H1 (cell line): ENCODE results near the gene CDH16. TPM values are rescaled to one million over a fixed set of nuclear protein-coding genes. Genes with fewer than 3 reads are reported as not detected.

Source experiments
- CTCF ChIA-PET: fragments of 300-600 bp; sonication (Branson Sonifier 250); formaldehyde crosslinking; loops from one replicate; lab custom pipeline; 2021; ENCODE audit not compliant: partially characterized antibody; lab: Charles Lee
- POLR2A ChIA-PET: fragments of 300-600 bp; sonication (Branson Sonifier 250); formaldehyde crosslinking; loops from one replicate; lab custom pipeline; 2021; ENCODE audit warnings: inconsistent platforms; ENCODE audit not compliant: partially characterized antibody; lab: Charles Lee
- DNase-seq, 2 experiments: peaks; one replicate each; pipeline versions ENCODE4 v3.0.0 to v3.0.0-alpha.2; 2010 to 2022; ENCODE audit warnings: low spot score in 2 of 2, low read depth in 1 of 2, mixed read lengths in 1 of 2
- FAIRE-seq: peaks from 2 replicates; lab custom pipeline; 2011; peaks lifted over from hg19 to GRCh38; lab: Jason Lieb, UNC
- H2AFZ ChIP-seq: 2 replicates; pipeline ENCODE4 v1.8.1; 2012; ENCODE audit warnings: low read length, inconsistent platforms
- H2AK5ac ChIP-seq: 2 replicates; pipeline ENCODE4 v1.6.1; 2013; ENCODE audit warnings: low read depth, low read length
- H2BK120ac ChIP-seq: replicated peaks from 2 replicates; pipeline ENCODE3; 2013; ENCODE audit warnings: low read depth, low read length, inconsistent platforms
- H2BK12ac ChIP-seq: 2 replicates; pipeline ENCODE4 v1.6.1; 2013; ENCODE audit warnings: low read depth, low read length
- H2BK15ac ChIP-seq: 2 replicates; pipeline ENCODE4 v1.6.1; 2013; ENCODE audit warnings: low read length
- H2BK20ac ChIP-seq: 2 replicates; pipeline ENCODE4 v1.6.1; 2013; ENCODE audit warnings: low read length
- H2BK5ac ChIP-seq: 2 replicates; pipeline ENCODE4 v1.6.1; 2013; ENCODE audit warnings: low read depth, low read length
- H3K14ac ChIP-seq: 2 replicates; pipeline ENCODE4 v1.6.1; 2013; ENCODE audit warnings: inconsistent platforms; ENCODE audit not compliant: insufficient read length
- H3K18ac ChIP-seq: 2 replicates; pipeline ENCODE4 v1.6.1; 2013; ENCODE audit warnings: low read length; ENCODE audit errors: extremely low read depth
- H3K23ac ChIP-seq: 2 replicates; pipeline ENCODE4 v1.6.1; 2013; ENCODE audit warnings: inconsistent platforms; ENCODE audit not compliant: insufficient read length
- H3K23me2 ChIP-seq: 2 replicates; pipeline ENCODE4 v1.6.1; 2013; ENCODE audit warnings: low read depth, low read length
- H3K27ac ChIP-seq: 2 replicates; pipeline ENCODE4 v1.6.1; 2011; ENCODE audit warnings: low read depth, low read length, inconsistent platforms
- H3K27me3 ChIP-seq, 4 experiments: replicated peaks in 1 of 4; 1 replicate in 1 of 4; 2 replicates in 3 of 4; pipeline versions ENCODE4 v1.6.1 to v1.8.1; 2011 to 2013; ENCODE audit warnings: low read length in 3 of 4, mild to moderate bottlenecking in 3 of 4, inconsistent platforms in 2 of 4, mixed read lengths in 2 of 4, moderate library complexity in 1 of 4; ENCODE audit not compliant: control insufficient read depth in 3 of 4, insufficient read depth in 3 of 4; ENCODE audit errors: extremely low read depth in 1 of 4
- H3K36me3 ChIP-seq, 4 experiments: 2 replicates each; pipeline versions ENCODE4 v1.6.1 to v1.8.1; 2011 to 2013; ENCODE audit warnings: mild to moderate bottlenecking in 4 of 4, low read length in 3 of 4, moderate library complexity in 2 of 4, control low read depth in 1 of 4, inconsistent platforms in 1 of 4; ENCODE audit not compliant: insufficient read depth in 4 of 4, control insufficient read depth in 2 of 4
- H3K4ac ChIP-seq: replicated peaks from 2 replicates; pipeline ENCODE3; 2013; ENCODE audit warnings: low read length, low read depth, mixed read lengths, inconsistent platforms; ENCODE audit not compliant: insufficient read length
- H3K4me1 ChIP-seq, 4 experiments: replicated peaks in 1 of 4; 1 replicate in 1 of 4; 2 replicates in 3 of 4; pipeline versions ENCODE4 v1.6.1 to v1.8.1; 2011 to 2013; ENCODE audit warnings: low read length in 3 of 4, inconsistent platforms in 2 of 4, mixed read lengths in 1 of 4; ENCODE audit not compliant: insufficient read depth in 4 of 4, control insufficient read depth in 3 of 4
- H3K4me2 ChIP-seq, 2 experiments: 2 replicates each; pipeline versions ENCODE4 v1.6.1 to v1.8.1; 2011 to 2013; ENCODE audit warnings: low read depth in 2 of 2, low read length in 2 of 2, control low read depth in 1 of 2, inconsistent platforms in 1 of 2, mild to moderate bottlenecking in 1 of 2; ENCODE audit not compliant: insufficient read depth in 1 of 2
- H3K4me3 ChIP-seq, 4 experiments: fragments of 200-600, 300-600 bp in 1 of 4; sonication (generic), shearing (Covaris generic), sonication (Bioruptor Twin) in 1 of 4; 2 replicates each; pipeline versions ENCODE4 v1.5.1 to v1.8.1; 2011 to 2016; ENCODE audit warnings: low read length in 4 of 4, low read depth in 3 of 4, control low read depth in 2 of 4, inconsistent platforms in 2 of 4, mild to moderate bottlenecking in 2 of 4, mixed read lengths in 1 of 4, moderate library complexity in 1 of 4; ENCODE audit not compliant: insufficient read depth in 2 of 4; ENCODE audit errors: extremely low read depth in 1 of 4
- H3K56ac ChIP-seq: replicated peaks from 2 replicates; pipeline ENCODE3; 2013; ENCODE audit warnings: low read depth, mild to moderate bottlenecking, mixed read lengths, low read length, inconsistent platforms; ENCODE audit not compliant: insufficient read length
- H3K79me1 ChIP-seq: 2 replicates; pipeline ENCODE4 v1.6.1; 2013; ENCODE audit warnings: low read depth, low read length, control low read depth
- H3K79me2 ChIP-seq, 2 experiments: 2 replicates each; pipeline versions ENCODE4 v1.6.1 to v1.8.1; 2012 to 2013; ENCODE audit warnings: low read length in 2 of 2, mild to moderate bottlenecking in 2 of 2, inconsistent platforms in 1 of 2; ENCODE audit not compliant: insufficient read depth in 2 of 2, control insufficient read depth in 1 of 2
- H3K9ac ChIP-seq, 4 experiments: replicated peaks in 1 of 4; 1 replicate in 1 of 4; 2 replicates in 3 of 4; pipeline versions ENCODE4 v1.6.1 to v1.8.1; 2011 to 2013; ENCODE audit warnings: low read depth in 3 of 4, low read length in 3 of 4, control low read depth in 2 of 4, mild to moderate bottlenecking in 2 of 4, moderate library complexity in 2 of 4, inconsistent platforms in 1 of 4; ENCODE audit errors: extremely low read depth in 1 of 4
- H3K9me3 ChIP-seq, 2 experiments: 2 replicates each; pipeline versions ENCODE4 v1.6.1 to v1.8.1; 2012 to 2013; ENCODE audit warnings: mild to moderate bottlenecking in 2 of 2, moderate library complexity in 2 of 2, control low read depth in 1 of 2, inconsistent platforms in 1 of 2, low read depth in 1 of 2, low read length in 1 of 2, mixed read lengths in 1 of 2; ENCODE audit not compliant: insufficient read depth in 2 of 2
- H4K20me1 ChIP-seq, 2 experiments: replicated peaks in 1 of 2; 2 replicates each; pipeline versions ENCODE3 to v1.8.1; 2011 to 2013; ENCODE audit warnings: inconsistent platforms in 2 of 2, low read length in 2 of 2, mild to moderate bottlenecking in 1 of 2; ENCODE audit not compliant: insufficient read depth in 2 of 2, control insufficient read depth in 1 of 2
- H4K5ac ChIP-seq: 2 replicates; pipeline ENCODE4 v1.6.1; 2013; ENCODE audit warnings: low read length, low read depth, mixed read lengths, inconsistent platforms; ENCODE audit not compliant: insufficient read length
- H4K8ac ChIP-seq: 2 replicates; pipeline ENCODE4 v1.8.0; 2013; ENCODE audit warnings: mild to moderate bottlenecking, moderate library complexity, low read length, inconsistent platforms; ENCODE audit not compliant: insufficient read depth; ENCODE audit errors: extremely low read depth
- H4K91ac ChIP-seq: replicated peaks from 2 replicates; pipeline ENCODE3; 2013; ENCODE audit warnings: low read length, mixed read lengths, inconsistent platforms; ENCODE audit not compliant: insufficient read length
- BACH1 ChIP-seq: IDR thresholded peaks from 2 replicates; pipeline ENCODE4 v1.6.1; 2012; ENCODE audit warnings: low read length, improper control_type of control experiment
- CBX8 ChIP-seq: fragments of 300-800, 300-1000 bp; sonication (generic); IDR thresholded peaks from 2 replicates; pipeline ENCODE4 v1.7.1; 2016; ENCODE audit warnings: low read depth, low read length, borderline replicate concordance
- CEBPB ChIP-seq: IDR thresholded peaks from 2 replicates; pipeline ENCODE4 v1.6.1; 2012; ENCODE audit warnings: low read depth, low read length
- FOSL1 ChIP-seq: IDR thresholded peaks from 2 replicates; pipeline ENCODE4 v1.6.1; 2011; ENCODE audit warnings: mild to moderate bottlenecking, low read depth, low read length, moderate library complexity; ENCODE audit not compliant: insufficient read depth
- JUND ChIP-seq: IDR thresholded peaks from 2 replicates; pipeline ENCODE4 v1.6.1; 2011; ENCODE audit warnings: mild to moderate bottlenecking, improper control_type of control experiment, low read length
- SP2 ChIP-seq: IDR thresholded peaks from 2 replicates; pipeline ENCODE4 v1.6.1; 2012; ENCODE audit warnings: mild to moderate bottlenecking, low read length, inconsistent platforms
- ZNF274 ChIP-seq: IDR thresholded peaks from 2 replicates; pipeline ENCODE4 v1.7.0; 2012; ENCODE audit warnings: low read length, borderline replicate concordance; ENCODE audit errors: extremely low read depth
- WGBS, 2 experiments: shearing (Covaris generic) in 1 of 2; methylation state at CpG; one replicate each; pipeline versions ENCODE4 v1.1.6 to v1.1.7; 2013 to 2015; ENCODE audit warnings: low lambda C conversion rate in 2 of 2, mixed read lengths in 2 of 2, inconsistent platforms in 1 of 2, low coverage in 1 of 2, missing lambda C conversion rate in 1 of 2; ENCODE audit not compliant: insufficient replicate concordance in 2 of 2, insufficient coverage in 1 of 2, insufficient read length in 1 of 2; ENCODE audit errors: extremely low coverage in 1 of 2, missing lambda C conversion rate in 1 of 2; 5-methylcytosine and 5-hydroxymethylcytosine counted together
- polyA plus RNA-seq, 7 experiments: library from polyadenylated mRNA; depleted of rRNA in 3 of 7; stranded (reverse) in 5 of 7; unstranded in 2 of 7; fragments of >200 nt in 5 of 7; fragments of 200-250 nt in 2 of 7; gene quantifications; 1 replicate in 5 of 7; 2 replicates in 1 of 7; 4 replicates in 1 of 7; pipeline versions ENCODE4 v1.2.1 to v1.2.3, GENCODE V29; 2011 to 2013; ENCODE audit warnings: missing spikeins in 2 of 7, mixed read lengths in 2 of 7
- total RNA-seq: library from RNA; stranded (reverse); fragmentation: NEBNext Ultra II Directional; extraction: Animal tissue kit (Norgen Biotek cat#: 25700); gene quantifications from 2 replicates; pipeline ENCODE4 v1.2.1, GENCODE V29; 2021

The CDH16 gene
- total and polyA plus RNA-seq, 2 of the 8 experiments (the other 6 are each of a cell fraction or from before 2014, with no cell fraction given) = not detected

DNA sequence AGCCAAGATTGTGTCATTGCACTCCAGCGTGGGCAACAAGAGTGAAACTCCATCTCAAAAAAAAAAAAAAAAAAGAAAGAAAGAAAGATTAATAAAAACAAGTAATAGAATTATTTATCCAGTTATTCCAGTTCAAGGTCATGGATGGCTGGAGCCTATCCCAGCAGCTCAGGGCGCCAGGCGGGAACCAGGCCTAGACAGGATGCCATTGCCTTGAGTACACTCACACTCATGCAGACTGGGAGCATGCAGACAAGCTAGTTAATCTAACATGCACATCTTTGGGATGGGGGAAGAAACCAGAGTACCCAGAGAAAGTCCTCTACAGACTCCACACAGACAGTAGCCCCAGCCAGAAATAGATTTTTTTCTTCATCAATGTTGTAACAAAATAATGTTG is 20.5 kb downstream of the CDH16 start:
- H4K20me1 ChIP-seq = peaks cover 4 to 9% of the 10 kb centered on the region in 2 experiments
- ChIA-PET CTCF (interaction anchor here (1.0 to 42.0 kb wide), 4 partner anchors 17 to 128 kb away, joined by 3 to 1009 read pairs (median 24); partner anchors contain the start of genes CDH16, CIAO2B and RRAD), POLR2A (interaction anchor here (1.3 kb wide), 2 partner anchors 20 to 30 kb away, joined by 3 read pairs; partner anchors contain the start of gene CDH16)
- no peaks in the 10 kb centered on the region for H3K23me2 ChIP-seq
- no peak overlapping the region for H3K4me3 ChIP-seq
- H2BK12ac ChIP-seq = no peak overlapping the region
- no peak overlapping the region for H2AFZ ChIP-seq
- no peak overlapping the region for H4K5ac ChIP-seq
- H2AK5ac ChIP-seq = no peak overlapping the region
- no peak overlapping the region for H2BK15ac ChIP-seq
- H4K91ac ChIP-seq = no peak overlapping the region
- H3K79me2 ChIP-seq = no peaks in the 10 kb centered on the region
- TF ChIP-seq CEBPB = no peak
- no peak for TF ChIP-seq BACH1
- no peak for TF ChIP-seq CBX8
- TF ChIP-seq ZNF274 = no peak
- no peak for TF ChIP-seq JUND
- TF ChIP-seq FOSL1 = no peak
- TF ChIP-seq SP2 = no peak
- H2BK5ac ChIP-seq = no peak overlapping the region
- peaks cover 0 to 6% (median 2%) of the 10 kb centered on the region in 4 experiments; a peak in 3 of 7 replicates for H3K4me1 ChIP-seq
- H3K4ac ChIP-seq = no peak overlapping the region
- 95% methylated on average over 2 of the region's 3 CpGs; no CpG with 5 or more reads in 1 of the 2 experiments for WGBS, 2 experiments
- no peaks in the 10 kb centered on the region for H3K79me1 ChIP-seq
- H3K36me3 ChIP-seq = no peaks in the 10 kb centered on the region
- no peak overlapping the region for H3K4me2 ChIP-seq
- DNase-seq (no peak), FAIRE-seq (no peak)
- no peaks in the 10 kb centered on the region for H3K9me3 ChIP-seq
- no peak overlapping the region for H3K9ac ChIP-seq
- no peak overlapping the region for H3K56ac ChIP-seq
- no peak overlapping the region for H2BK120ac ChIP-seq
- no peak overlapping the region for H3K27ac ChIP-seq
- no peak overlapping the region for H3K18ac ChIP-seq
- no peak overlapping the region for H3K14ac ChIP-seq
- no peak overlapping the region for H4K8ac ChIP-seq
- no peaks in the 10 kb centered on the region; a peak in 1 of 7 replicates for H3K27me3 ChIP-seq
- H2BK20ac ChIP-seq = no peak overlapping the region
- no peak overlapping the region for H3K23ac ChIP-seq
